Muscle of leg (tissue), 11 donors: ENCODE data around the gene SHROOM3. TPM values are rescaled to one million over a fixed set of nuclear protein-coding genes. Genes with fewer than 3 reads are reported as not detected.
A peak's percentile ranks its signal among the peaks of the same experiment; 100 is the strongest.
"Not testable (repeated sequence)": the region's sequence is repeated elsewhere in the genome, so short reads cannot be mapped to it uniquely, and the experiment has no call there.

Source experiments
- DNase-seq: peaks from one replicate; pipeline ENCODE4 v3.0.0; 2013
- H3K27ac ChIP-seq: one replicate; pipeline ENCODE4 v1.5.1; 2013; ENCODE audit warnings: mild to moderate bottlenecking, low read length, control low read depth
- H3K27me3 ChIP-seq: one replicate; pipeline ENCODE4 v1.6.1; 2013; ENCODE audit warnings: low read length; ENCODE audit not compliant: control insufficient read depth, insufficient read depth
- H3K36me3 ChIP-seq: one replicate; pipeline ENCODE4 v1.6.1; 2013; ENCODE audit warnings: low read length; ENCODE audit not compliant: control insufficient read depth, insufficient read depth
- H3K4me1 ChIP-seq: one replicate; pipeline ENCODE4 v1.6.1; 2013; ENCODE audit warnings: low read length; ENCODE audit not compliant: control insufficient read depth, insufficient read depth
- H3K4me3 ChIP-seq: one replicate; pipeline ENCODE4 v1.5.1; 2013; ENCODE audit warnings: low read length, control low read depth
- H3K9me3 ChIP-seq: replicated peaks from 2 replicates; pipeline ENCODE4 v1.6.1; 2013; ENCODE audit warnings: low read depth, low read length; ENCODE audit not compliant: control insufficient read depth
- WGBS: methylation state at CpG from one replicate; pipeline ENCODE4 v1.1.5; 2013; ENCODE audit warnings: missing lambda C conversion rate; ENCODE audit not compliant: insufficient coverage; 5-methylcytosine and 5-hydroxymethylcytosine counted together
- polyA plus RNA-seq, 8 donors: library from polyadenylated mRNA; unstranded; fragments of 120-200 nt; gene quantifications; one replicate each; pipeline versions ENCODE4 v1.2.1 to v1.2.3, GENCODE V29; 2013; ENCODE audit warnings: inconsistent platforms in 1 of 8, low replicate concordance in 1 of 8; ENCODE audit not compliant: insufficient read length in 8 of 8, insufficient read depth in 1 of 8
- total RNA-seq: library from RNA; stranded (reverse); fragments of 120-200 nt; gene quantifications from one replicate; pipeline ENCODE4 v1.2.4, GENCODE V29; 2013

SHROOM3 gene
- total and polyA plus RNA-seq, 9 donors, result 21.0 to 57.5 (median 29.0) TPM

DNA sequence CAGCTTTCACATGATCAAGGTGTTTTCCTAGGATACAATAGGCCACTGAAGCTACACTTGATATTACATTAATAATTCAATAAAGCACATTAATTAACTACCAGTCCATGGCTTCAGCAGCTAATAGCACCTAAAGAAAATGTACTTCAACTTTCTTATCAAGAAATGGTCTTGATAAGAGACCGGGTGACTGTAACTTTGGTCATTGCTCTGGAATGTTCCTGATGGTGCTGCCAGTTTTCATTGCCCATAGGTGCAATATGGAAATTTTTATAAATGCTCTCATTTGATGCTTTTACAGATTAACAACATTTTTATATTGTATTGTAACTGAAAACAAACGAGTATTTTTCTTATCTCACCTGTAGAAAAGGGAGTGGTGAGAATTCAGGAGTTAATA is 165.4 kb downstream of the SHROOM3 start:
- no peaks in the 10 kb centered on the region for H3K36me3 ChIP-seq
- no peak overlapping the region for H3K27ac ChIP-seq
- no peaks in the 10 kb centered on the region for H3K27me3 ChIP-seq
- H3K4me3 ChIP-seq, result no peak overlapping the region
- no peak for DNase-seq
- H3K9me3 ChIP-seq, result no peaks in the 10 kb centered on the region
- H3K4me1 ChIP-seq, result peaks cover 5% of the 10 kb centered on the region
- WGBS, result no CpG with 5 or more reads among the region's 2 CpGs

DNA sequence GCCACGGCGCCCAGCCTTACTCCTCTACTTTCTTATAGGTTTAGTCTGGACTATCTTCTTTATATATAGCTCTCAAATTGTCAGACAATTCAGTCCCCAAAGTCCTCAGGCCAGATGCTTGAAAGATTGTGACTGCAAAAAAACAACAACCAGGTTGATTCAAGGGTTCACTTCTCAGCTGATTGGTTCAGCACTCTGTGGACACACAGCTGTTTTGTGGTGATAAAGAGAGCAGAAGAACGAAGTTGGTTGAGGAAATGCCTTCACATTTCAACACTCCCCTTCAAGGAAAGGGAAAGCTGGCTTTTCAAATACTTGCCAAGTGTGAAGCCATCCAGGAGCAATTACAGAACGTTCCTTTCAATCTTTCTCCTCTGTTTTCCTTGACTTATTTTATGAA is 166.8 kb downstream of the SHROOM3 start:
- Histone ChIP-seq H3K9me3 (no peaks in the 10 kb centered on the region), H3K27me3 (no peaks in the 10 kb centered on the region), H3K4me1 (peaks cover 3% of the 10 kb centered on the region), H3K27ac (no peak overlapping the region), H3K4me3 (no peak overlapping the region), H3K36me3 (no peaks in the 10 kb centered on the region)
- no peak for DNase-seq
- no CpG with 5 or more reads among the region's 4 CpGs for WGBS

DNA sequence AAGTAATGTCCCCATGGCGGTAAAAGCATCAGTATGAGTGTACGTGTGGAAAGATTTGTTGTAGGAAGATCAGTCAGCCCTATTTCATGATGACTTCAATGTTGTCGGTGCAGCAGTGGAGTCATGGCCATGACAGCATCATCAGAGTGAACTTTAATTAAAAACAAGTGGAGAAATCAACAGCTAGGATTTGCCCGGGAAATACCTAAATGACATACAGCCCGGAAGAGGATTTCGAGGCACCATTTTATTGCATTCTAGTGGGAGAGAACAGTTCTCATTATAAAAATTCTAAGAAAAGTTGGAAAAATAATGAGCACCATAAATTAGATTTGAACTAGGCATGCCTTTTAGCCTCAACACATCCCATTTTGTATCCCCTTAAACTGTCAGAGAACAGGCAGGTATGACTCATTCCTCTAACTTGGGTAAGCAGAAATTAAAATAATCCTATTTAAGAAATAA is 170.1 kb downstream of the SHROOM3 start:
- Histone ChIP-seq H3K27ac (no peak overlapping the region), H3K4me3 (no peak overlapping the region), H3K27me3 (no peaks in the 10 kb centered on the region), H3K4me1 (peaks cover 4% of the 10 kb centered on the region), H3K9me3 (no peaks in the 10 kb centered on the region), H3K36me3 (no peaks in the 10 kb centered on the region)
- 77% methylated on average over 3 of the region's 6 CpGs for WGBS
- DNase-seq, result no peak

DNA sequence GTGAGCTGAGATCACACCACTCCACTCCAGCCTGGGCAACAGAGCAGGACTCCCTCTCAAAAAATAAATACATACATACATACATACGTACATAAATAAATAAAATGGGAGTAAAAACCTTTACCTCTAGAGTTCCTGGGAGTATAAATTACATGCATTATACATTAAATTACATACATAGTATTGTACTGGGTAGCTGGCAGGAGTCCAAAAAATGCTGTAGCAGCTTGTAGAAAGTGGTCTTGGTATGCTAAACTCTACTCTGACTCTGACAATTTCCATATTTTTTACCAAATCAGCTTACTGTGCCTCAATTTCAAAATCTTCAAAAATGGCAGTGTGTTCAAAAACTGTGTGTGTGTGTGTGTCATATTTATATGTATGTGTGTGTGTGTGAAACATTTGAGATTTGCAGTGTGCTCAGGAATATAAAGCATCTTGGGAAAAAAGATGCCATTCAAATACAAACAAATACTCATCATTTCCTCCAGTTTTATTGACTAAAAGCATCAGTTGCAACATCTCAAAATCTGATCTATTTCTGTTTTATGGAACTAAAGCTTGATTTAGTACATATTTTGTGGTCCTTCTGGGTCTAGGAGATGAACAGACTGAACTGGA is 171.7 kb downstream of the SHROOM3 start:
- H3K4me1 ChIP-seq, result peaks cover 5% of the 10 kb centered on the region
- no peaks in the 10 kb centered on the region for H3K27me3 ChIP-seq
- H3K36me3 ChIP-seq, result no peaks in the 10 kb centered on the region
- H3K4me3 ChIP-seq, result no peak overlapping the region
- H3K9me3 ChIP-seq, result no peaks in the 10 kb centered on the region
- H3K27ac ChIP-seq, result no peak overlapping the region
- DNase-seq, result peak; percentile 41
- WGBS, result no CpG with 5 or more reads among the region's 1 CpG

DNA sequence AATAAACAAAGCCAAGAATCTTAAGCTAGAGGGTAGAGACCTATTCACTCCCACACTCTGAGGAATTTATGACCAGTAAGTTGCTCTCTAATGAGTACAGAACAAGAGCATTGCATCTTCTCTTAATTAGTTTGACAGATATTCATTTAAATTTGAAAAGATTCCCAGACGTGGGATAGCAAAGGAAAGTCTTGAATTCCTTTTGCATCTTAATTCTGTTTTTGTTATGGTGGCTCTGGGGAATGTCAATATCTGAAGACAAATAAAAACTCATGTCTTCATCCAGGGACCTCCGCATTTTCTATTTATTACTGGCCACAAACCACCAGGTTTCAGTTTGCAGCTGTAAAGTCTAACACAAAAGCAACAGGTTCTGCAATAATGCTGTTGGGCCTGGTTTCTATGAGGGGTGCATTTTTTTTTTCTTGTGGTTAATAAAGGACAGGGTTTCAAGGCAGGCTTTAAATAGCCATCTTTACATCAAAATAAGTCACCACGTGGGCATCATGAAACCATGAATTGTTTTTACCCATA is 172.3 kb downstream of the SHROOM3 start:
- no peak overlapping the region for H3K27ac ChIP-seq
- H3K27me3 ChIP-seq, result no peaks in the 10 kb centered on the region
- no CpG with 5 or more reads among the region's 3 CpGs for WGBS
- H3K4me3 ChIP-seq, result no peak overlapping the region
- H3K9me3 ChIP-seq, result no peaks in the 10 kb centered on the region
- DNase-seq, result peak; percentile 25
- H3K4me1 ChIP-seq, result peaks cover 5% of the 10 kb centered on the region
- H3K36me3 ChIP-seq, result no peaks in the 10 kb centered on the region

DNA sequence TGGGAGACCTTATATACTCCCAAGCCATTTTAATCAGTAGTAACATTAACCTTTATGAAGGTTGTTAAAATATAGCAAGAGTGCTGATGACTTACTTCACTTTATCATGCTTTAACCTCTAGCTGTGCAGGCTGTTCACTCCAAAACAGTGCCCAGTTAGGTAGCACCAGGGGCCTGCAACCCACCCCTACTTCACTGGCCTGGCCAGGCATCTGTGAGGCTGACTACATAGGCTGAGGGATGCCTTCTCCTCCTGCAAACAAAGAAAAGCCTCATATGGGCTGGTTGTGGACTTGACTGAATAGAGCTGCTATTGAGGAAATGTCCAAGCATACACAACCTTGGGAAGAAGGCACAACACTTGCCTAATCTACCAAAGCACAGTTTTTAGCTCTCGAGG is 172.8 kb downstream of the SHROOM3 start:
- Histone ChIP-seq H3K27ac (no peak overlapping the region), H3K36me3 (no peaks in the 10 kb centered on the region), H3K4me3 (no peak overlapping the region), H3K9me3 (no peaks in the 10 kb centered on the region), H3K27me3 (no peaks in the 10 kb centered on the region), H3K4me1 (peaks cover 5% of the 10 kb centered on the region)
- no peak for DNase-seq
- WGBS, result 100% methylated on average over 1 of the region's 1 CpG

DNA sequence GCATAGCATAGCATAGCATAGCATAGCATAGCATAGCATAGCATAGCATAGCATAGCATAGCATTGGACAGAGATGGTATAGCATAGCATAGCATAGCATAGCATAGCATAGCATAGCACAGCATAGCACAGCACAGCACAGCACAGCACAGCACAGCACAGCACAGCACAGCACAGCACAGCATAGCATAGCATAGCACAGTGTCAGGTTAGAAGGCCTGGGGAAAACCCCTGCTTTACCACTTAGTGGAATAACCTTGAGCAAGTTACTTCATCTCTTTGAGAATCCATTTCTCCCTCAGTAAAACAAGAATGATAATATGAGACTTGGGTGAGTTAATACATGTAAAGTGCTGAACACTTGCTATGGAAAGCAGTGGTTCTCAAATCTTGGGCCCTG is 173.5 kb downstream of the SHROOM3 start:
- H3K27ac ChIP-seq, H3K4me1 ChIP-seq: not testable (repeated sequence)

DNA sequence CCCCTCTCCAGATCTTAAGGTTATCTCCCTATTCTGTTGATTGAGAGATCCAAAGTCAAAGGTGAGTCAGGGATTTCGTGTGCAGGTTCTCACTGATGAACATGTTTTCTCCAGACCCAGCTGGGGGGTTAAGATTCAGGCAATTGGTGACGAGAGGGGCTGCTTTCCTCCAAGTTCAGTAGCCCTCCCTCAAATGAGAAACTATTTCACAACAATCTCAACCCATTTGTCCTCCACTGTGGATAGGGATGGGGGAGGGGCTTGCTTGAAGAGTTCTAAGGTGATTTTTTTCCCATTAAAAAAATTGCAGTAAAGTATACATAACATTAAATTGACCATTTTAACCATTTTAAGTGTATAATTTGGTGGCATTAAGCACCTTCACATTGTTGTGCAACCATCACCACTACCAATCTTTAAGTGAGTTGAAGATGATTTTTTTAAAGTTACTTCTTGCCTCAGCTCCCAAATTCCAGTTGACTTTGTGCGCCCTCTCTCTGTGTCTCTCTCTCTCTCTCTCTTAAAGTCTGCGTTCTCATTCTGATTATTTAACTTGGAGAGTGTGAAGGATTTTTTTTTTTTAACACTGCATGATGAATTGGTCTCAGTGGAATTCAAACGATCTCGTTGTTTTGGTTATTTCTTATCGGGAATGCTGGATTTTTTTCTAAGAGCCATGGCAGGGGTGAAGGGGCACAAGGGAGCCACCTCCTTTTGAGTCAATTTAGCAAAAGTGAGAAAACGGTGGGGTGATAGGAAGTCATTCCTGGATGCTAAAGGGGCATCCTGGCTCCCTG is 175.9 kb downstream of the SHROOM3 start:
- no peak for DNase-seq
- Histone ChIP-seq H3K36me3 (no peaks in the 10 kb centered on the region), H3K4me3 (no peak overlapping the region), H3K27me3 (no peaks in the 10 kb centered on the region), H3K9me3 (no peaks in the 10 kb centered on the region), H3K27ac (no peak overlapping the region), H3K4me1 (peaks cover 5% of the 10 kb centered on the region)
- WGBS, result 14% methylated on average over 4 of the region's 8 CpGs

More for the DNA sequence above, 173.5 kb downstream of the SHROOM3 start:
- H3K4me3 ChIP-seq, H3K9me3 ChIP-seq, H3K27me3 ChIP-seq, DNase-seq, H3K36me3 ChIP-seq: not testable (repeated sequence)

DNA sequence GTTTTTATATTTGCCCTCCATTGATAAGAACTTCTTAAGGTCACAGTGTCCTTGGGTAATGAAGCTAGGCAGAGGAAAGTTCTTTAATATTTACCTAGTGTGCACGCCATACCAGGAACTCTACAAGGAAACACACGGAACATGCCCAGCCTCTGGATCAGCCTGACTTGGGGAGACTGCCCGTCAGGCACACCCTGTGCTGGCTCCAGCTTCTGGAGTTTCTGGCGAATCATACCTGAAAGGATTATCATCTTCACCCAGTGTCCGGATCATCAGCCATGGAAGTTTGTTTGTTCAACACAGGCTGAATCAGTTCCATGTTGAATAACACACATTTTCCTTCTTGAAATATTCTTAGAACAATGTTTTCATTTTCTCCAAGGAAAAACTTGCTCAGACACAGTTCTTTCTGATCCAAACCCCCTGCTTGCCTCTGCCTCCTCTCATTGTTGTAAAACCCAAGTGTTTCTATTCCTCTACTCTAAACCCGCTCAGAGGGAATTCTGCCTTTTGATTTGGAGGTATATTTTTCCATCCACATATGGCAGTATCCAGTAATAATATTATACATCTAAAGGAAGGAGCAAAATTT is 176.7 kb downstream of the SHROOM3 start:
- Histone ChIP-seq H3K4me3 (no peak overlapping the region), H3K36me3 (no peaks in the 10 kb centered on the region), H3K4me1 (peaks cover 5% of the 10 kb centered on the region), H3K27me3 (no peaks in the 10 kb centered on the region), H3K9me3 (no peaks in the 10 kb centered on the region), H3K27ac (peak overlapping the region; percentile 50)
- 65% methylated on average over 5 of the region's 6 CpGs for WGBS
- DNase-seq, result peak; percentile 77

DNA sequence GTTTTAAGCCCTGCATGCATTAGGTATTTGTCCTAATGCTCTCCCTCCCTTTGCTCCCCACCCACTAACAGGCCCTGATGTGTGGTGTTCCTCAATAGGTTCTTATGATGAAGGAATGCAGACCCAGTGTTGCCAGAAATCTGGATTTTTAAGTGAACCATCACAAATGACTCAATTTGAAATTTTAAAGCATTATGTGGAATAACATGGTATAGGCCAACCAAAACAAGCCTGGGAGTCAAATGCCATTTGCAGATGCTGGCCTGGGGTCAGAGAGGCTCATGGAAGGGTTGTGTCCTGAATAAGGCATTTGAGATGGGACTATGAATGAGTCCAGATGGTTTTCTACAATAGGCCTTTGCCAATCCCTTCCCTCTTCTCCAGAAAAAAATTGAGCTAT is 179.6 kb downstream of the SHROOM3 start:
- Histone ChIP-seq H3K4me1 (peaks cover 2% of the 10 kb centered on the region), H3K27me3 (no peaks in the 10 kb centered on the region), H3K36me3 (no peaks in the 10 kb centered on the region), H3K4me3 (no peak overlapping the region), H3K27ac (no peak overlapping the region), H3K9me3 (no peaks in the 10 kb centered on the region)
- peak; percentile 18 for DNase-seq
